Nephron progenitor cell (in vitro differentiated cells): Measurements from ENCODE around the gene IFT22.
A peak's percentile ranks its signal among the peaks of the same experiment; 100 is the strongest.

Experiments used
- DNase-seq: peaks from one replicate; pipeline ENCODE4 v3.0.0; 2021
- H3K27ac Mint-ChIP-seq: 2 replicates; pipeline ENCODE4 v1.8.0; 2021; ENCODE audit warnings: mild to moderate bottlenecking, moderate library complexity, mixed read lengths
- H3K27me3 Mint-ChIP-seq: 2 replicates; pipeline ENCODE4 v1.8.0; 2021; ENCODE audit warnings: mild to moderate bottlenecking, low read depth, mixed read lengths; ENCODE audit not compliant: poor library complexity
- H3K36me3 Mint-ChIP-seq: 2 replicates; pipeline ENCODE4 v1.8.0; 2021; ENCODE audit warnings: low read depth, mixed read lengths
- H3K4me1 Mint-ChIP-seq: 2 replicates; pipeline ENCODE4 v1.8.0; 2021; ENCODE audit warnings: mixed read lengths
- H3K4me3 Mint-ChIP-seq: 2 replicates; pipeline ENCODE4 v1.8.0; 2021; ENCODE audit warnings: mild to moderate bottlenecking, moderate library complexity, mixed read lengths
- H3K9me3 Mint-ChIP-seq: 2 replicates; pipeline ENCODE4 v1.8.0; 2021; ENCODE audit warnings: mild to moderate bottlenecking, moderate library complexity, mixed read lengths
- TF ChIP-seq, protein P1 (sequence below): fragments of 200-600 bp; sonication (generic); IDR thresholded peaks from 2 replicates; pipeline ENCODE4 v1.5.0; 2021; ENCODE audit warnings: antibody characterized with exemption

The IFT22 gene

DNA sequence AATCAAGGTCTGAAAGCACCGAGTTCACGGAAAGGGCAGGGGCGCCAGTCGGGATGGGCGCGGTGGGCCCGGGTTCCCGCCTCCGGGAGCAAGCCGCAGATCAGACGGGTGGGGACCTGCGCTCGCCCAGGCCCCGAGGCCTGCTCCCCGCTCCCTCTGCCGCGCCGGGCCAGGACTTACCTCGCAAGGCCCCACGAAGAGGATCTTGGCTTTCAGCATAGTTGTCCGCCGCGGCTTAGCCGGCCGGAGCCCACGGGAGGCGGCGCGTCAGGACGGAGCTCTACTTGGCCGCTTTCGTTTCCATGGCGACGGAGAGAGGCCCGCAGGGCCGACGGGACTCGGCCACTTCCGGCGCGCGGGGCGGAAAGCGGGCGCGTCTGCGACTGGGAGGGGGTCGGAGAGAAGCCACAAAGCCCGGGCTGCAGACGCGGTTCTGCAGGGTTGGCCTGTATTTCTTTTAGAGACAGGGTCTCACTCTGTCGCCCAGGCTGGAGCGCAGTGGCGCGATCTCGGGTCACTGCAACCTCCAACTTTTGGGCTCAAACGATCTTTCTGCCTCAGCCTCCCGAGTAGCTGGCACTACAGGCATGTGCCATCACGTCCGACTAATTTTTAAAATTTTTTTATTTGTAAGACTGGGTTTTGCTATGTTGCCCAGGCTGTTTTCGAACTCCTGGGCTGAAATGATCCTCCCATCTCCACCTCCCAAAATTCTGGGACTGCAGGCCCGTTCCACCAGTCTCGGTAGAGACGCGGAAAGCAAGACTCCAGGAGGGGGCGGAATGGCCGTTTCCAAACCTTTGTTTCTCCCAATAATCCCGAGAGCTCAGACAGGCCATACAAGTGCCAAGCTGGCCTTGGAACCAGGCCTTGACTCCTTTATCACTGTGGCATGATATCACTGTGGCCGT is at the start of gene IFT22:
TSS of gene IFT22 (minus strand) at position 322 of the 911 bp plus-strand sequence. CDS start at position 219, 103 bp downstream.
- Mint-ChIP-seq H3K27me3 (peaks cover 5% of the 10 kb centered on the region), H3K4me3 (peak within 1 kb of the TSS; percentile 95), H3K4me1 (peaks cover 25% of the 10 kb centered on the region), H3K9me3 (no peaks in the 10 kb centered on the region), H3K27ac (peak within 1 kb of the TSS; percentile 96), H3K36me3 (peaks cover 11% of the 10 kb centered on the region)
- DNase-seq = peak; percentile 95
- TF ChIP-seq, protein P1, sequence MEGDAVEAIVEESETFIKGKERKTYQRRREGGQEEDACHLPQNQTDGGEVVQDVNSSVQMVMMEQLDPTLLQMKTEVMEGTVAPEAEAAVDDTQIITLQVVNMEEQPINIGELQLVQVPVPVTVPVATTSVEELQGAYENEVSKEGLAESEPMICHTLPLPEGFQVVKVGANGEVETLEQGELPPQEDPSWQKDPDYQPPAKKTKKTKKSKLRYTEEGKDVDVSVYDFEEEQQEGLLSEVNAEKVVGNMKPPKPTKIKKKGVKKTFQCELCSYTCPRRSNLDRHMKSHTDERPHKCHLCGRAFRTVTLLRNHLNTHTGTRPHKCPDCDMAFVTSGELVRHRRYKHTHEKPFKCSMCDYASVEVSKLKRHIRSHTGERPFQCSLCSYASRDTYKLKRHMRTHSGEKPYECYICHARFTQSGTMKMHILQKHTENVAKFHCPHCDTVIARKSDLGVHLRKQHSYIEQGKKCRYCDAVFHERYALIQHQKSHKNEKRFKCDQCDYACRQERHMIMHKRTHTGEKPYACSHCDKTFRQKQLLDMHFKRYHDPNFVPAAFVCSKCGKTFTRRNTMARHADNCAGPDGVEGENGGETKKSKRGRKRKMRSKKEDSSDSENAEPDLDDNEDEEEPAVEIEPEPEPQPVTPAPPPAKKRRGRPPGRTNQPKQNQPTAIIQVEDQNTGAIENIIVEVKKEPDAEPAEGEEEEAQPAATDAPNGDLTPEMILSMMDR = peak; percentile 15

DNA sequence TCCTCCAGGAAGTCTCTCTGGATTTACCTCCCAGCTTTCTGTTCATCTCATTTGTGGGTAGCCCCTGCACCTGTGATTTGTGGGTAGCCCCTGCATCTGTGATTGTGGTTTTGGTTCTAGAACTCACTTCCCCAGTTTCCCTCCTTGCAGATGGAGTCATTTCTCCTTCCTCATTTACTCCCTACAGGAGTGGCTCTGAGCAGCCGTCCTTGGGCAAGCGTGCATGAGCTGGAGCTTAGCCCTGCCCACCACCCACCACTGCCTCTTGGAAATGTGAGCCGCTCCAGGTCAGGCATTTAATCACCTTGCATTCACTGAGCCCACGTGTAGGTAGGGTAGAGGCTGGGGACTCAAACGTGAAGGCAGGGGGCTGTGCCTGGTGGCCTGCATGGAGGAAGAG is 49.2 kb upstream of the IFT22 start:
- Mint-ChIP-seq H3K27me3 (peaks cover 6% of the 10 kb centered on the region), H3K4me3 (no peak overlapping the region), H3K36me3 (peaks cover 67% of the 10 kb centered on the region), H3K4me1 (peaks cover 56% of the 10 kb centered on the region), H3K27ac (no peak overlapping the region), H3K9me3 (peaks cover 18% of the 10 kb centered on the region)
- TF ChIP-seq, protein P1 = no peak
- no peak for DNase-seq

DNA sequence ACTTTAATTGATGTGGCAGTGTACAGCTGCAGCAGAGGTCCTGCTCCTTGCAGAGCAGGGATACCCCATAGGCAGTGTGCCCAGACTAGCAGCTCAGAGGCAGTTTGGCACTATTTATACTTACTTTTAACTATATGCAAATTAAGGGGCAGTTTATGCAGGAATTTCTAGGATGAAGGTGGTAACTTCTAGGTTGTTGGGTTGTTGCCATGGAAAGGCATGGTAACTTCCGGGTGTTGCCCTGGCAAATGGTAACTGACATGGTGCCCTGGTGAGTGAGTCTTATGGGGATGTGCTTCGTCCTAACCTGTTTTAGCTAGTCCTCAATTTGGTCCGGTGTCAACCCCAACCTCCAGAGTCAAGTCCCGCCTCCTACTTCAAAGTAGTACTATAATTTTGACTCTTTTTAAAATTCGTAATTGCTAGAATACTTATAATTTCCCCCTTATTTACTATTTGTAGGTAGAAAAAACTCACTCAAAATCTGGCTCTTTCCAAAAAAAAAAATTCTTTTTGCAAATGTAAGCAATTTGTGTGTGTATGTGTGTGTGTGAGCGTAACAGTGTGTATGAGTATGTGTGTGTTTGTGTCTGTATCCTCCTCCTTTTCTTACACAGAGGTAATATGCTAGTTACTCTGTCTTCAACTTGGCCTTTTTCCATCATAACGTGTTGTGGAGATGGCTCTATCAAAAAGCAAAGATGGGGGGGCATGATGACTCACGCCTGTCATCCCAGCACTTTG is 47.0 kb upstream of the IFT22 start:
- H3K36me3 Mint-ChIP-seq = peaks cover 64% of the 10 kb centered on the region
- H3K4me1 Mint-ChIP-seq = peaks cover 63% of the 10 kb centered on the region
- H3K27me3 Mint-ChIP-seq = peaks cover 10% of the 10 kb centered on the region
- DNase-seq = no peak
- TF ChIP-seq, protein P1 = no peak
- H3K9me3 Mint-ChIP-seq = peaks cover 18% of the 10 kb centered on the region
- no peak overlapping the region for H3K27ac Mint-ChIP-seq
- no peak overlapping the region for H3K4me3 Mint-ChIP-seq

DNA sequence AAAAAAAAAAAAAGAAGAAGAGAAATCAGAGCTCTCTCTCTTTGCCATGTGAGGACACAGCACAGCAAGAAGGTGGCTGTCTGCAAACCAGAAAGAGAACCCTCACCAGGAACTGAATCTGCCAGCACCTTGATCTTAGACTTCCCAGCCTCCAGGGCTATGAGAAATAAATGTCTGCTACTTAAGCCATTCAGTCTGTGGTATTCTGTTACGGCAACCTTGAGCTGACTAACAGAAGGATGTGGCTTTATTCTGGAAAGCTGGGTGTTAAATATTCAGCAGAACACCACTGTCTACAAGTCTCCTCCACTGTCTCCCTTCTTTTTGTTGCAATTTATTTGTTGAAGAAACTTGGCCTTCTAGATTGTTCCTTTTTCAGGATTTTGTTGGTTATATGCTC is 46.1 kb upstream of the IFT22 start:
- Mint-ChIP-seq H3K4me1 (peaks cover 55% of the 10 kb centered on the region), H3K36me3 (peaks cover 64% of the 10 kb centered on the region), H3K9me3 (peaks cover 18% of the 10 kb centered on the region), H3K4me3 (no peak overlapping the region), H3K27ac (no peak overlapping the region), H3K27me3 (peaks cover 10% of the 10 kb centered on the region)
- TF ChIP-seq, protein P1 = no peak
- DNase-seq = no peak

DNA sequence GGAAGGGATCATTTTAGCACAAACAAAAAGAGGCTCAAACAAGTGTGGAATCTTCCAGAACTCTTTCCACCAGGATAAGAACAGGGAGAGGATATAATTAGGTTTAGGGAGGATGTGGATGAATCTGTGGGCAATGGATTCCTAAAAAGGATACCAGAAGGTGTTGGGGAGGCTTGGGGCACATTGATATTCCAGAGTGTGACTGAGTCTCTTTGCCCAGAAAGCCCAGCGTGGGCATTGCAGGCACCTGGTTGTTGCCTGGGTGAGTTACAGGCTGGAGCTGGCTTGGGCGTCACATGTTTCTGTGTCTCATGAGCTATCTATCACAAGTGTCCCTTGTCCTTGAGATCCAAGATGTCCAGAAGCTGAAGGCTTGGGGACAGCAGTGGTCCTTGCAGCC is 44.3 kb upstream of the IFT22 start:
- peaks cover 53% of the 10 kb centered on the region for H3K36me3 Mint-ChIP-seq
- no peak overlapping the region for H3K27ac Mint-ChIP-seq
- H3K4me3 Mint-ChIP-seq = peak overlapping the region; percentile 3
- peaks cover 16% of the 10 kb centered on the region for H3K27me3 Mint-ChIP-seq
- DNase-seq = no peak
- peaks cover 44% of the 10 kb centered on the region for H3K4me1 Mint-ChIP-seq
- H3K9me3 Mint-ChIP-seq = peaks cover 18% of the 10 kb centered on the region
- TF ChIP-seq, protein P1 = no peak
